HG02642 (cell line): ENCODE results near the gene CSNK1G3.
A peak's percentile ranks its signal among the peaks of the same experiment; 100 is the strongest.
"Not testable (repeated sequence)": the region's sequence is repeated elsewhere in the genome, so short reads cannot be mapped to it uniquely, and the experiment has no call there.

Experiments
- ATAC-seq: cut with Tn5 transposase; IDR thresholded peaks from one replicate; pipeline ENCODE4 v1.9.1; 2021; ENCODE audit warnings: mild to moderate bottlenecking; ENCODE audit not compliant: unreplicated experiment, poor library complexity

Gene CSNK1G3

DNA sequence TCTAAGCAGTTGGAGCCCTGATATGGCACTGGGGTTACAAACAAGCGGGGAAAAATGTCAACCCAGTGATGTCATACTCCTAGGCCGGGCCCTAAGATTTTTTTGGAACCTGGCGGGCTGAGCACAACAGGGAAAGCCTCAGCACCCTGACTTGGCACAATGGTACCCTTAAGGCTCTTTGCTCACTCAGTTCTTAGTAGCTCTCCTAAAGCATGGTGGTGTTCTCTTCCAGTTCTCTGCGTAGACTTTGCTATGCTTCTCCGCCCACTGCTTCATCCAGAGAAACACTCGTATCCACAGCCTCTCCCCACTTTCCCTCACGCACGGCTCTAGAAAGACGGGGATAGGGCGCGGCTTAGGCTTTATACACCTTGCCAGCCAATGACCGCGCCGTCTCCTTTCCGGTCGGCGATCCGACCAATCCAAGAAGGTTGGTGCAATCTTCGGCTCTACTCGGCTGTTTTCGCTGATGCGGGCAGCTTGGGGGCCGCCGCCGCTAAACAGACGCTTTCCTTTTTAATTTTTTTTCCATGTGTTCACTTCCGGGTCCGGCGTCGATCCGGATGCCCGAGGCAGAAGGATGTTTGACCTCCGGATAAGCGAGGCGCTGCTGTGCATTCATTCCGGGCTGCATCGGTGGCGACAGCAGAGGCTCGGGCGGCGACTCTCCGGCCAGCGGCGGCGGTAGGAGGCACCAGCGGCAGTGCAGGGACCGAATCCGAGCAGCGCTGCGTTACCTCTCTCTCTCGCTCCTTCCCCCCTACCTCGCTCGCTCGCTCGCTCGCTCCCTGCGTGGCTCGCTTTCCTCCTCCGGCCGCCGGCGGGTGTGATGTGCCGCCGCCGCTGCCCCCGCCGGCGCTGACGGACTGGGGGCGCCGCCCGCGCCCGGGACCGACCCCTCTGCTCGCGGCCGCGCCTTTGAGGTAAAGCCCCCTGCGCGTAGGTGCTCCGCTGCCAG, at the start of gene CSNK1G3:
TSS of gene CSNK1G3 (plus strand) at position 530 of the 958 bp plus-strand sequence. CDS start 33,487 bp downstream, outside the sequence.
- ATAC-seq: peak; percentile 96

DNA sequence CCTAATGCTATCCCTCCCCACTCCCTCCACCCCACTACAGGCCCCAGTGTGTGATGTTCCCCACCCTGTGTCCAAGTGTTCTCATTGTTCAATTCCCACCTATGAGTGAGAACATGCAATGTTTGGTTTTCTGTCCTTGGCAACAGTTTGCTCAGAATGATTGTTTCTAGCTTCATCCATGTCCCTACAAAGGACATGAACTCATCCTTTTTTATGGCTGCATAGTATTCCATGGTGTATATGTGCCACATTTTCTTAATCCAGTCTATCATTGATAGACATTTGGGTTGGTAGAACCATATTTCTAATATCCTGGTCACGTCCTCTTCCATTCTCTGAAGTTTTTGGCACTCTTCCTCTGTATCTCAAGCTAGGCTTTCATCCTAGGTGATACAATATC, 45.1 kb upstream of the CSNK1G3 start:
- ATAC-seq: not testable (repeated sequence)

DNA sequence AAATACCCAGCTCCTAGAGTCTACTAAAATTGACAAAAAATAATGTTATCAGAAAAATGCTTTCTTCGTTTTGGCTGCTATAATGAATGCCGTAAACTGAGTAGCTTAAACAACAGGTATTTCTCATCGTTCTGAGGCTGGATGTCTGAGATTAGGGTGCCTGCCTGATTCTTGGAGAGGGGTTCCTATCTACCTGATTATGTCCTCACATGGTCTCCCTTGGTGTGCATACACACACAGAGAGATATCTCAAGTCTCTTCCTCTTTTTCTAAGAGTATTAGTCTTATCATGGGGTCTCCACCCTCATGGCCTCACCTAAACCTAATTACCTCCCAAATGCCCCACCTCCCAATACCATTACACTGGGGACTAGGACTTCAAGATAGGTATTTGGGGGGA, 40.6 kb upstream of the CSNK1G3 start:
- no peak for ATAC-seq

DNA sequence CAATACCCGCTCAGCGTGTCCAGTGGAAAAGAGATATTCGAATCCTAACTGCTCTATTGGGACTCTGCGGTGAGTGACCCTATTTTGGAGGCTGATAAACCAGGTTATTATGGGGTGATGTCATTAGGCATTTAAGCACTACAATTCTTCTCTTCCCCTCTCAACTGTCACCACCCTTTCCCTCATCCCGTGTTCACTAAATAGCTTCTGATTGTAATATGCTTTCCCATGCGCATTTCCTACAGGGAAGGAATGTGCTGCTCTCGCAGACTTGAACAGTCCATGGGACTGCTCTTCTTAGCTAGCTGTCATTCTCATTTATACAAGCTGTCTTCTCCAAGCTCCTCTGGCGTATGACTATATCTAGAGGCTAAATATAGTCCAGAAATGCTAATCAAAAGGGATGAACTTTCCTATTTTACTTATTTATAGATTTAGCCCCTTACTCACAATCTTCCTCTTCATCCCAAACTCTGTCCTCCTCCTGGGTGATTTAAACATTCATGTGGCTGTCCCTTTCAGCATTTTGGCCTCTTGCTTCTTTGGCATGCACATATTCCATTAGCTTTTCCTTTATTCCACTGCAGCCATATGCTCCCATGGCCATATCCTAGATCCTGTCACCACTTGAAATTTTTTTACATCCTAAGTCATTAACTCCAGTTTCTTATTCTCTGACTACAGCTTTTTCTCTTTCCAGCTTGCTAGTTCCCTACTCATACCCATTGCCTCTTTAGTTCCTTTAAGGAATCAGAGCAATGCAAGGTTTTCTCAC, 39.6 kb upstream of the CSNK1G3 start:
- ATAC-seq: no peak

DNA sequence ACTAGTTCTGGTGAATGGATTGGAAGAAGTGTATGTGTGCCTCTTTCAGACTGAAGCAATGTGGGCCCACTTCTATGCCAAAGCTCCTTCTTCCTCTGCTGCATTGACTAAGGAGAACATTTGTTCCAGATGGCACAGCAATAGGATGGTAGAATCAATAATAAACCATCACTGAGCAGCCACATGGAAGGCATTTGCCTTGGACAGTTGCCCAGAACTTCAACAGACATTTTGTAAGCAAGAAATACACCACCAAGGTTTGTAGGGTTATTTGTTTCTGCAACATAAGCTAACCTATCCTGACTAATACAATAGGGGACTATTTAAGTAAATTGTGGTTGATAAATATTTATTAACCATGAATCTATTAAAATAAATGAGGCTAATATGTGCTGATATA, 37.7 kb upstream of the CSNK1G3 start:
- ATAC-seq: no peak

DNA sequence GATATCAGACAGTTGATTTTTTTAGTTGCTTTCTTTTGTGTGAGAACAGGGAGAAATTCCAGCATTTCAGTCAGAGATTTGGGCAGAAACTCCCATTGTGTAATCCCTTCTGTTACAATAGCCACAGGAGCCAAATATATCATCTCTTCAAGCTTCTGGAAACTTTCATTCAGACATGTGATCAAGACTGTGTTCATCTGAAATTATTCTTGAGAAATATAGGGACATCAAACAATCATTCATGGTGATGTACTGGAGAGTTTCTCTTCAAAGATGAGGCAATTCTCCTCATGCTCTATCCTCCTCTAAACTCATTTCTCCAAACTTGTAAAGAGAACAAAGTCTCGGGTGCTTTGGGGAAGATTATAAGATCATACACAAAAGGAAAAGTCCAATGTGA, 35.2 kb upstream of the CSNK1G3 start:
- no peak for ATAC-seq

DNA sequence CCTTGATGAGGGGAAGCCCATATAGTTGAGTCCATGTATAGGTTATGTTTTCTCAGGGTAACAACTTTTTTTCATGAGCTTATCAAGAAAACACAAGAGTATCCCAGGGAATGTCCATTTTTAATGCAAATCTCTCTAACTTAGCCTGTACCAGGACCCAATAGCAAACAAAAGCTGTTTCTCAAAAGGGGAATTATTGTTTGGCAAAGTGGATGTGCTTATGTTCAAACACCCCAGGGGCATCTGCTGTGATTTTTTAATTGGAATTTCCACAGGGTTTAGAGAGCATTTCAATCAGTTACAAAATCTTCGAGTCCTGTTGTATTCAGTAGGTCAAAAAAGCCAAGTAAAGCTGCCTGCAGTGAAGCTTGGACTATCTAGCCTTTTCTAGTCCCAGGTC, 33.4 kb upstream of the CSNK1G3 start:
- ATAC-seq: no peak

DNA sequence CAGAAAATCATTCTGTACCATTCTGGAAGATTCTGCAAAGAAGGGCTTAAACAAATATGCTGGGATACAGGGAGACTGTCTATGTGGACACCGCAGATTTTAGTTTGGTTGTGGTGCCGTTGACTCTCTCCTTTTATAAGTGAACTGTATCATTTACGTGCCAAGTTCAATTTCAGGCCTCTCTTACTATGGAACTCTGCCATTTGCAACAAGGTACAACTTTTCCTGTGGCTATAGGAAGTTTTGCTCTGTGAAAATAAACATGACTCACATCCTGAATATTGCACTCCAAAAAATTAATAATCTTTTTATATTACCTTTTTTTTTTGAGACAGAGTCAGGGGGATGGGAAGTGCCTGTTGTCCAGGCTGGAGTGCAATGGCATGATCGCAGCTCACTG, 29.7 kb upstream of the CSNK1G3 start:
- no peak for ATAC-seq

DNA sequence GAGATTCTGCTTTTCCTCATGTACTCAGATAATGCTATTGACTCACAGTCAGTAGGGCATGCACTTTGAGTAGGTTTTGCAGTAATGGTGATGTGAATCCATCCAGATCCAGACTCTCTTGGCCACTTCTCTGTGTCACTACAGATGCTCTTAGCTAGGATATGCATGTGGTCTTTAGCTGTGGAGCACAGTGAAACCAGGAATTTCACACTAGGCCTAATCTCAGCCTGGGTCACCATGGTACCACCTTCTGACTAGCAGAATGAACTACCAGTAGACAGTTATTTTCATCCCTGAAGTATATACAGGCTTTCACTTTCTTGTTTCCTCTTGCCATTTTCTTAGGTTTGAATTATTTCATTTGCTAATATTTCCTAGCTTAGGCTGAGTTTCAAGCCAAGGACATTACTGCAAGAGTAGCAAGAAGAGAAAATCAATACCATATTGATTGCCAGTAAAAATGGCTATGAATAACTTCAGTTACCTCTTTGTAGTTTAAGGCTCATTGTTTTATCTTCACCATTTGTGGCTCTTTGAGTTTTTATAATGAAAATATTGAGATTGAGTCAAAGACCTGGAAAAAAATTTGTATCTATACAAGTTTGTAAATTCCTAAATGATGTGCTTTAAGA, 28.4 kb upstream of the CSNK1G3 start:
- ATAC-seq: no peak

DNA sequence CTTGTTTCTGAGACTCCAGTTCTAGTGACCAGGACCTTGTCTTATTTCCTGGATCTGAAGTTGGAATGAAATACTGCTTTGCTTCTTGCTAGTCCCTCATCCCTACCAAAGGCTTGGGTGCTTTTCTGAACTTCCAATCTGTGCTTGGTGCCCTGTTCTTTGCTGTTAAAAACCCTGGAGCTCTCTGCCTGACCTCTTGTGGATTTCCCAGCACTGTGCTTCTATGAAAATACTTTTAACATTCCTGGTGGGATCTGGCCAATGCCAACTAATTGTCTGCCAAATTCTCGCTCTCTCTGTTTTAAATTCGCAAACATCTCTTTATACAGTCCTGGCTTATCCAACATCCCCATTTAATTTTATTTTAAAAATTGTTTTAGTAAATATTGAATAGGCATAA, 26.7 kb upstream of the CSNK1G3 start:
- ATAC-seq: no peak

DNA sequence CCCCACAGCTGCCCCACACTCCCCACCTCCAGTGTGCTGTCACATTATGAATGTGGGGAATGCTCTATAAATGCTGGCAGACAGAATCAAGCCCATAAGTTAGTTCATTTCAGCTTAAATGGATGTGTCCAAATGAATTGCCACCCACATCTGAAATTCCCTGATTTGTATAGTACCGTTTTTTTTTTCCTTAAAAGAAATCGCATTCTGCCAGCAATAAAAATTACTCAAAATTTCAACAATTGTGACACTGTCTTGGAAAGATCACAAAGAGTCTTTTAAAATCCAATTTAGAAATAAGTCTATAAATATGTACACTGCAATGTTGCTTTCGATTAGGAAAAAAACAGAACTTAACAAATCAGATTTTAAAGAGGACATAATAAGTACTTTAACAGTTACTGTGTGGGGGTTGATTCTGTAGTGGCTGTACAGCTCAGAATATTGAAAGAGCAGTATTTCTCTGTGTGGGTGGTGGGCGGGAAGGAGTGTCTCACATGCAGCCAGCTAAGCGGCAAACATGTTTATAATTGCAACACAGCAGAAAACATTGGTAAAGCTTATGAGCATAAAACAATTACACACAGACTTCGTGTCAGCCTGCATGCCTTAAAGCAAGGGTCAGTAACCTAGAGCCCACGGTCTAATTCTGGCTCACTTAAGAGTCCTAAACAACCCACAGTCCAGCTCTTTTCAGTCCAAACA, 24.9 kb upstream of the CSNK1G3 start:
- ATAC-seq: no peak

DNA sequence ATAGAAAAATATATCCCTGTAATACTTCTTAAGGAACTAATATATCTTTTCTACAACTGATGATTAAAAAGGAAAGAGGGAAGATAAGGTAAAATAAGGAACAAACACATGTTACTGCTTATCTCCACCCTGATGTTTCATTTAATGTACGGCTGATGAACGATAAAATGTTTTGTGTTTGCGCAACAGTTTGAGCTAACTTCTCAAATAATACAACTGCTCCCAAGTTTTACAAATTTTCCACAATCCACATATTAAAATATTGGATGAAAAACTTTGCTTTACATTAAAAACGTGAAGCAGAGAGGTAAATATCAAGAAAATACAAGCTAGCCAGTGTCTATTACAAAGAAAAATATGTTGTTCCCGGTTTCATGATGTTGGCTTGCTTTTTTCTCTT, 21.0 kb upstream of the CSNK1G3 start:
- no peak for ATAC-seq

DNA sequence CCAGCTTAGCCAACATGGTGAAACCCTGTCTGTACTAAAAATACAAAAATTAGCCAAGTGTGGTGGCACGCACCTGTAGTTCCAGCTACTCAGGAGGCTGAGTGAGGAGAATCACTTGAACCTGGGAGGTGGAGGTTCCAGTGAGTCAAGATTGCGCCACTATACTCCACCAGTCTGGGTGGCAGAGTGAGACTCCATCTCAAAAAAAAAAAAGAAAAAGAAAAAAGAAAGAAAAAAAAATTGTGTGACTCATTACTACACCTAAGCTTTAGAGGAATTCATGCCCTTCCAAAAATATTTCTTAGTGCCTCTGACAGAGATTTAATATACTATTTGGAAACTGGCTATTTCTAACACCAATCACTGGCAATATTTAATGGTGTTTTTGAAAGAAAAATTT, 16.8 kb upstream of the CSNK1G3 start:
- ATAC-seq: not testable (repeated sequence)

DNA sequence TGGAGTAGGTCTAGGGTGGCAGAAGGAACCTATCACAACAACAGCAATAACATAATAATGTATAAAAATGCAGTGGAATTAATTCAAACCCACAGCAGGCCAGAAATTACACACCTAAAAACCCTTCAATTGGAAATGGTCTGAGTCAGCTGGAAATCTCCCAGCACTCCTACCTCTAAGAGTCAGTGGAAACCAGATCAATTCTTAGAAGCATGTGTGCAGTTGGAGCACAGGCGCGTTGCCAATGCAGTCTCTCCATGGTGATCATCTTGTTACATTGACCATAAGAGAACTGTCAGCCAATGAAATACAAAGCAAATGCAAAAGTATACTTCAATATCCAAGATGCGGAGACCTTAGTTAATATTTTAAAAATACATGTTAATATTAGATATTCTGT, 15.1 kb upstream of the CSNK1G3 start:
- ATAC-seq: no peak

DNA sequence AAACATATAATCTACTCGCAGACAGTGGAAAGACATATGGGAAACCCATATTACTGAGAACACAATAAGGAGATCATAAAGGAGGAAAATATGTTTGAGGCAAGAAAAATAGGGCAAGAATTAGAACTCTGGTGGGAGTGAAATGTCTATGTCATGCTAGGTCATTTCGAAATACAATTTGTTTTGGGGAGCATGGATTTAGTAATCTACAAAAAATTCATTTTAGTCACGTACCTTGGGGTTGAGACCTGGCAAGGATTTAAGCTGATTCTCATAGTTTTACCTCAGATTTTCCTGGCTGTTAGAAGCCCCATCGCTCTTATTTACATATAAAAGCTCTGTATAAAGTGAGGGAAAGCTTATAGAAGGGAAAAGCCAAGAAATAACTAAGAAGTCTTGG, 11.5 kb upstream of the CSNK1G3 start:
- ATAC-seq: no peak

DNA sequence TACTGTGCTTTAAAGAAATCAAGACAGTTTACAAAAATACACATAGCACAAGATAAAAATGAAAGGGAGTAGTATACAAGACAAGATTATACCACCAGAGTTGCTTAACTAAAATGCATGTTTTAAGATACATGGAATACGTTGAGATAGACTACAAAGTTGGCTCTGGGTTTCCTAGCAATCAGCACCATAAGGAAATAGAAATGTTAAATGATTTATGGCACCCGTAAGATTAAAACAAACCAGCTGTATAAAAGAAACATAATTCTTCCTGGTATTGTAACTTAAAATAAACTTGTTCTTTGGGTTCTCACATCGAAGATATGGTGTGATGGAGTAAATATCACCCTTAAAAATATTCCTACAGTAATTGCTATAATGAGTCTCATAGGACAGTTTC, 9.9 kb upstream of the CSNK1G3 start:
- no peak for ATAC-seq

DNA sequence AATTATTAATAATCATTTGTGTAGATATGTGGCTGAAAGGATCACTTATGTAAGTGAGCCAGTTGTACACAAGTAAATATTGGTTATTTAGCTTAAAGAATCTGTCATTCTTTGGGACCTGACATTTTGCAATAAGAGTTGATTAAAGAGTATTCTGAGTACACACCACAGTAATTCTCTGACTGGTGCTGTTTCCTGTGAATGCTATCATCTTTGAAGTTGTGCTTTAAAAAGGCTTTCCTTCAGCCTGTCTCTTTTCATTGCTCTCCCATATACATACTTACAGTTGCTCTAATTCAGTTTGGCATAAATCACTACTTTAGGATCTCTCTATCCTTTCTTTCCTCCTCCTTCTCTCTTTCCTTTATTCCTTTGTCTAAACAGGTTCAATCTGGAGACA, 8.7 kb upstream of the CSNK1G3 start:
- no peak for ATAC-seq

DNA sequence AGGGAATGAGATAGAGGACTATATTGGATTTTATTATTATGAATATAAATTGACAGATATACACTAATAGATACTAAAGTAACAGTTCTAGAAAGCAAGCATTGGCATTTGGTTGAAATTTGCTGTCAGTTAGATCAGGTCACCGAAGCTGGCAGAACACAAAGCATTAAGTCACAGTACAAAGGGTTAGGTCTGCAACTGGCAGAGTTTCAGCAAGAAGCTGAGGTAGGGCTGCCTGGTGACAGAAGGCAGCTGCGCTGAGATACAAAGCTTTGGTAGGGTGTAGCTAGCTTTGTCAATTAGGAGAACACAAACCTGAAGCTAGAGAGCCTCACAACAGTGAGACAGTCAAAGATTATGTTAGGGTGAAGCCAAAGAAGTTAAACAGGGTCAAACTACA, 6.3 kb upstream of the CSNK1G3 start:
- ATAC-seq: no peak

DNA sequence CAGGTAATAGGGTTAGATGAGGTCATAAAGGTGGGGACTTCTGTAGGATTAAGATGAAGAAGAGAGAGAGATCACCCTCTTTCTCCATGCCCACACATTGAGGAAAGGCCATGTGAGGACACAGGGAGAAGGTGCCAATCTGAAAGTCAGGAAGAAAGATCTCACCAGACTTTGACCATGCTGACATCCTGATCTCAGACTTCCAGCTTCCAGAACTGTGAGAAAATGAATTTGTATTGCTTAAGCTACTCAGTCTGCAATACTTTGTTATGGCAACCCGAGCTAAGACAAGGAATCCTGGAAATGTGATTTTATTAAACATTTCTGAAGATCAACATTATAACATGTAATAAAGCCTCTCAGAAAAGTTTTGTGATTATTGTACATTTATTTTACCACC, 3.5 kb upstream of the CSNK1G3 start:
- ATAC-seq: no peak

DNA sequence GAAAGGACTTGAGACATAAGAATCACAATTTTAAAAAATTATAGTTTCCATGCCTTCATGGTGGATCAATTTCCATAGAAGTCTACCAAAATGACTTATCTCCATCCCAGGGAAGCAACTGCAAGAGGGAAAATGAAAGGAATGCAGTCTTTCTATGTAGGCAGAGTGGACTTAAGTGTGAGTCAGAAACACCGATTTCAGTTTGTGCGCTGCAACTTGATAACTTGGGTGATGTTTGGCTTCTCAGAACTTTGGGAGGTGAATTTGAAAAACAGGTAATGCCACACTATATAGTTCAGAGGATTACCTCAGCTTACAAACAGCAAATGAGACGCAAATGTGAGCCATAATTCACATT, 708 bp upstream of the CSNK1G3 start:
- ATAC-seq: no peak
